Ovary (tissue), 9 donors: Measurements from ENCODE around the gene LMX1A. TPM values are rescaled to one million over a fixed set of nuclear protein-coding genes. Genes with fewer than 3 reads are reported as not detected.

Experiments used
- DNase-seq, 5 donors: peaks; one replicate each; pipeline ENCODE4 v3.0.0-alpha.2; 2019 to 2020
- H3K27ac ChIP-seq, 2 donors: fragments of 200-600 bp; one replicate each; pipeline versions ENCODE4 v1.5.1 to v1.8.0; 2019 to 2022
- H3K27me3 ChIP-seq: fragments of 200-600 bp; one replicate; pipeline ENCODE4 v1.8.0; 2022
- H3K36me3 ChIP-seq: fragments of 200-600 bp; sonication (generic); one replicate; pipeline ENCODE4 v1.5.1; 2019
- H3K4me1 ChIP-seq: one replicate; pipeline ENCODE4 v1.8.1; 2013; ENCODE audit warnings: mild to moderate bottlenecking, moderate library complexity; ENCODE audit not compliant: insufficient read depth
- H3K4me3 ChIP-seq: fragments of 200-600 bp; sonication (generic); one replicate; pipeline ENCODE4 v1.5.1; 2017
- H3K9me3 ChIP-seq, 2 donors: fragments of 200-600 bp in 1 of 2; sonication (generic) in 1 of 2; one replicate each; pipeline versions ENCODE4 v1.5.1 to v1.8.1; 2013 to 2019; ENCODE audit warnings: mild to moderate bottlenecking in 1 of 2, moderate library complexity in 1 of 2
- CTCF ChIP-seq, 3 donors: fragments of 450-650 bp in 2 of 3; fragments of 200-600 bp in 1 of 3; IDR thresholded peaks; one replicate each; pipeline versions ENCODE4 v1.5.1 to v1.8.0; 2016 to 2022; ENCODE audit warnings: antibody characterized with exemption in 3 of 3, mild to moderate bottlenecking in 1 of 3
- EP300 ChIP-seq: sonication (generic); formaldehyde crosslinking; IDR thresholded peaks from one replicate; pipeline ENCODE4 v1.6.1; 2017; ENCODE audit warnings: antibody characterized with exemption
- POLR2A ChIP-seq: fragments of 450-650 bp; IDR thresholded peaks from one replicate; pipeline ENCODE4 v1.6.1; 2017; ENCODE audit warnings: antibody characterized with exemption, mild to moderate bottlenecking, moderate library complexity
- whole genome bisulfite sequencing, 3 donors: extraction: QIAGEN DNeasy Blood & Tissue Kit in 1 of 3; methylation state at CpG; one replicate each; pipeline versions ENCODE4 v1.1.5 to v1.1.7; 2013 to 2017; 5-methylcytosine and 5-hydroxymethylcytosine counted together
- intact Hi-C, 4 donors: fragments of 100-400 bp; cut with DNase I; formaldehyde crosslinking; loops; one replicate each; pipeline versions ENCODE4 v1.11.0 to v1.15.1; 2022 to 2023
- polyA plus RNA-seq, 2 donors: library from polyadenylated mRNA; stranded (reverse); fragments of 200-250 nt in 1 of 2; fragments of 350-450 nt in 1 of 2; fragmentation: Illumina TruSeq in 1 of 2; extraction: RNeasy Lipid Tissue Mini Kit (QIAGEN cat#74804) in 1 of 2; gene quantifications; one replicate each; pipeline ENCODE4 v1.2.3, GENCODE V29; 2013 to 2014
- total RNA-seq, 7 donors: library from RNA; depleted of rRNA in 2 of 7; stranded (reverse); fragments of >200 nt in 2 of 7; fragmentation: NEBNext Ultra II Directional in 3 of 7; extraction: Animal tissue kit (Norgen Biotek cat#: 25700) in 3 of 7; gene quantifications; one replicate each; pipeline versions ENCODE4 v1.1.0 to v1.2.4, GENCODE V29; 2016 to 2023
- donor health status: DM: no; HTN: no; CAD: no; lungs with moderate emphysema.
- donor health status: DM: no; HTN: no; CAD: no.
- donor health status: Bipolar disorder and iron deficiency.
- donor health status: DM: yes; HTN: yes; CAD: no.
- donor health status: DM: no; HTN: no; CAD: no.
- donor health status: DM: yes; HTN: yes; CAD: no.

The LMX1A gene
- total and polyA plus RNA-seq, 9 donors, result 0.15 TPM; not detected in 8

GRCh38 chr1:165259706-165260428 is 96.6 kb downstream of the LMX1A start:
- no peaks in the 10 kb centered on the region for H3K9me3 ChIP-seq
- WGBS, 3 donors, result 6 to 19% (median 19%) methylated on average over 3 of the region's 3 CpGs
- H3K36me3 ChIP-seq, result no peaks in the 10 kb centered on the region
- H3K4me3 ChIP-seq, result no peak overlapping the region
- DNase-seq, result no peak
- no peaks in the 10 kb centered on the region for H3K27me3 ChIP-seq
- no peak overlapping the region for H3K27ac ChIP-seq
- no peak for TF ChIP-seq CTCF (IDR thresholded peaks at IDR 0.05)
- no peak for TF ChIP-seq POLR2A
- no peak for TF ChIP-seq EP300
- intact Hi-C loops, result no loop called here
- no peaks in the 10 kb centered on the region for H3K4me1 ChIP-seq

GRCh38 chr1:165259236-165259635 is 97.3 kb downstream of the LMX1A start:
- H3K4me3 ChIP-seq, result no peak overlapping the region

GRCh38 chr1:165257969-165258459 is 98.5 kb downstream of the LMX1A start:
- DNase-seq, result peak in 1 of 5 donors; percentile 26
- intact Hi-C loops, result no loop called here
- Histone ChIP-seq H3K4me1 (no peaks in the 10 kb centered on the region), H3K27me3 (no peaks in the 10 kb centered on the region), H3K27ac (no peak overlapping the region), H3K4me3 (no peak overlapping the region), H3K36me3 (no peaks in the 10 kb centered on the region), H3K9me3 (no peaks in the 10 kb centered on the region)
- WGBS, 3 donors, result 33 to 36% (median 35%) methylated on average over 3 of the region's 3 CpGs
- no peak for TF ChIP-seq EP300
- TF ChIP-seq CTCF (IDR thresholded peaks at IDR 0.05), result no peak
- TF ChIP-seq POLR2A, result no peak

More at GRCh38 chr1:165259236-165259635, 97.3 kb downstream of the LMX1A start:
- no peak for DNase-seq
- H3K4me1 ChIP-seq, result no peaks in the 10 kb centered on the region
- no peaks in the 10 kb centered on the region for H3K9me3 ChIP-seq
- no peaks in the 10 kb centered on the region for H3K36me3 ChIP-seq
- no peaks in the 10 kb centered on the region for H3K27me3 ChIP-seq
- TF ChIP-seq POLR2A (no peak), CTCF (IDR thresholded peaks at IDR 0.05) (no peak), EP300 (no peak)
- H3K27ac ChIP-seq, result no peak overlapping the region
- intact Hi-C loops, result no loop called here
- 40 to 60% (median 46%) methylated on average over 2 of the region's 2 CpGs for WGBS, 3 donors

- no peak for DNase-seq
- no peaks in the 10 kb centered on the region for H3K9me3 ChIP-seq
- TF ChIP-seq EP300, result no peak
- no peak for TF ChIP-seq CTCF (IDR thresholded peaks at IDR 0.05)
- TF ChIP-seq POLR2A, result no peak
- H3K27ac ChIP-seq, result no peak overlapping the region
- no peak overlapping the region for H3K4me3 ChIP-seq
- intact Hi-C loops, result no loop called here
- H3K27me3 ChIP-seq, result no peaks in the 10 kb centered on the region
- H3K4me1 ChIP-seq, result no peaks in the 10 kb centered on the region
- H3K36me3 ChIP-seq, result no peaks in the 10 kb centered on the region
- 60 to 64% (median 63%) methylated on average over 3 of the region's 3 CpGs for WGBS, 3 donors
Observed at GRCh38 chr1:165254896-165255625, 101.5 kb downstream of the LMX1A start.
